Osteoblast (primary cell): ENCODE results near the gene ELF1. TPM values are rescaled to one million over a fixed set of nuclear protein-coding genes. Genes with fewer than 3 reads are reported as not detected.

ENCODE experiments used
- DNase-seq: peaks from one replicate; pipeline ENCODE4 v3.0.0; 2011; ENCODE audit warnings: low spot score, mixed read lengths; ENCODE audit not compliant: insufficient read length; ENCODE audit errors: missing footprints
- H2AFZ ChIP-seq: 2 replicates; pipeline ENCODE4 v1.6.0; 2011; ENCODE audit warnings: mild to moderate bottlenecking, low read length
- H3K27ac ChIP-seq: 2 replicates; pipeline ENCODE4 v1.5.1; 2011; ENCODE audit warnings: mild to moderate bottlenecking, low read depth, low read length, moderate library complexity
- H3K27me3 ChIP-seq: 2 replicates; pipeline ENCODE4 v1.6.0; 2012; ENCODE audit warnings: mild to moderate bottlenecking, control low read depth, inconsistent platforms, low read length, moderate library complexity; ENCODE audit not compliant: insufficient read depth
- H3K36me3 ChIP-seq: 2 replicates; pipeline ENCODE4 v1.5.1; 2011; ENCODE audit warnings: mild to moderate bottlenecking, low read length, control low read depth, moderate library complexity; ENCODE audit not compliant: insufficient read depth
- H3K4me1 ChIP-seq: 2 replicates; pipeline ENCODE4 v1.5.1; 2011; ENCODE audit warnings: mild to moderate bottlenecking, low read length, control low read depth, moderate library complexity; ENCODE audit not compliant: insufficient read depth
- H3K4me2 ChIP-seq: 2 replicates; pipeline ENCODE4 v1.6.0; 2011; ENCODE audit warnings: mild to moderate bottlenecking, low read length; ENCODE audit not compliant: insufficient read depth
- H3K4me3 ChIP-seq: fragments of 200-600 bp; sonication (generic); 3 replicates; pipeline ENCODE4 v1.5.1; 2012; ENCODE audit warnings: mild to moderate bottlenecking, low read length, inconsistent platforms; ENCODE audit not compliant: insufficient read depth
- H3K79me2 ChIP-seq: 2 replicates; pipeline ENCODE4 v1.6.0; 2012; ENCODE audit warnings: mild to moderate bottlenecking, low read length, control low read depth, inconsistent platforms; ENCODE audit not compliant: insufficient read depth
- H3K9me3 ChIP-seq: 2 replicates; pipeline ENCODE4 v1.5.1; 2011; ENCODE audit warnings: low read depth, low read length, control low read depth
- H4K20me1 ChIP-seq: 2 replicates; pipeline ENCODE4 v1.6.0; 2012; ENCODE audit warnings: mild to moderate bottlenecking, low read length, control low read depth; ENCODE audit not compliant: insufficient read depth
- total RNA-seq: library from RNA; depleted of rRNA; stranded (reverse); fragments of >200 nt; gene quantifications from 2 replicates; pipeline ENCODE4 v1.2.3, GENCODE V29; 2012
- TF ChIP-seq, protein P1 (sequence below): IDR thresholded peaks from 2 replicates; pipeline ENCODE4 v1.5.1; 2011; ENCODE audit warnings: mild to moderate bottlenecking, low read depth, low read length, moderate library complexity; ENCODE audit errors: extremely low read depth

Gene ELF1
- total RNA-seq, 1 donor: 63.0 TPM

DNA sequence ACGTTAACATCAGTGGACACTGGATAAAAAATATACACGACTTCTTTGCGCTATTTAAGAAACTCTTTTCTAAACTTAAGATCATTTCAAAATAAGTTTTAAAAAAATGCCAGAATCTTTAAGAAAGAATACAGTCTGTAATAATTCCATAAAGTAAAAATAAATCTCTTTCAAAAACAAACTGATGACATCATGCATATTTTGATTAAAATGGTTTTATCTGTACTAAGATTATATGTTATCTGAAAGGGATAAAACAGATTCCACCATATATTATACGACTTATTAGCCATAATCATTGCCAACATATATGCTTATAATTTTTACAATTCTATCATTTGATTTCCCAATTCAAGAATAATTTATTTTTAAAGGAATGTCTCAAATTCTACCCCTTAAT, 15.3 kb upstream of the ELF1 start:
- TF ChIP-seq, protein P1, sequence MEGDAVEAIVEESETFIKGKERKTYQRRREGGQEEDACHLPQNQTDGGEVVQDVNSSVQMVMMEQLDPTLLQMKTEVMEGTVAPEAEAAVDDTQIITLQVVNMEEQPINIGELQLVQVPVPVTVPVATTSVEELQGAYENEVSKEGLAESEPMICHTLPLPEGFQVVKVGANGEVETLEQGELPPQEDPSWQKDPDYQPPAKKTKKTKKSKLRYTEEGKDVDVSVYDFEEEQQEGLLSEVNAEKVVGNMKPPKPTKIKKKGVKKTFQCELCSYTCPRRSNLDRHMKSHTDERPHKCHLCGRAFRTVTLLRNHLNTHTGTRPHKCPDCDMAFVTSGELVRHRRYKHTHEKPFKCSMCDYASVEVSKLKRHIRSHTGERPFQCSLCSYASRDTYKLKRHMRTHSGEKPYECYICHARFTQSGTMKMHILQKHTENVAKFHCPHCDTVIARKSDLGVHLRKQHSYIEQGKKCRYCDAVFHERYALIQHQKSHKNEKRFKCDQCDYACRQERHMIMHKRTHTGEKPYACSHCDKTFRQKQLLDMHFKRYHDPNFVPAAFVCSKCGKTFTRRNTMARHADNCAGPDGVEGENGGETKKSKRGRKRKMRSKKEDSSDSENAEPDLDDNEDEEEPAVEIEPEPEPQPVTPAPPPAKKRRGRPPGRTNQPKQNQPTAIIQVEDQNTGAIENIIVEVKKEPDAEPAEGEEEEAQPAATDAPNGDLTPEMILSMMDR: no peak
- Histone ChIP-seq H3K27ac (no peak overlapping the region), H4K20me1 (peaks cover 22% of the 10 kb centered on the region), H2AFZ (no peak overlapping the region), H3K79me2 (peaks cover 73% of the 10 kb centered on the region), H3K4me2 (no peak overlapping the region), H3K36me3 (no peaks in the 10 kb centered on the region), H3K27me3 (no peaks in the 10 kb centered on the region), H3K4me3 (no peak overlapping the region), H3K4me1 (no peaks in the 10 kb centered on the region), H3K9me3 (no peaks in the 10 kb centered on the region)
- DNase-seq: no peak

DNA sequence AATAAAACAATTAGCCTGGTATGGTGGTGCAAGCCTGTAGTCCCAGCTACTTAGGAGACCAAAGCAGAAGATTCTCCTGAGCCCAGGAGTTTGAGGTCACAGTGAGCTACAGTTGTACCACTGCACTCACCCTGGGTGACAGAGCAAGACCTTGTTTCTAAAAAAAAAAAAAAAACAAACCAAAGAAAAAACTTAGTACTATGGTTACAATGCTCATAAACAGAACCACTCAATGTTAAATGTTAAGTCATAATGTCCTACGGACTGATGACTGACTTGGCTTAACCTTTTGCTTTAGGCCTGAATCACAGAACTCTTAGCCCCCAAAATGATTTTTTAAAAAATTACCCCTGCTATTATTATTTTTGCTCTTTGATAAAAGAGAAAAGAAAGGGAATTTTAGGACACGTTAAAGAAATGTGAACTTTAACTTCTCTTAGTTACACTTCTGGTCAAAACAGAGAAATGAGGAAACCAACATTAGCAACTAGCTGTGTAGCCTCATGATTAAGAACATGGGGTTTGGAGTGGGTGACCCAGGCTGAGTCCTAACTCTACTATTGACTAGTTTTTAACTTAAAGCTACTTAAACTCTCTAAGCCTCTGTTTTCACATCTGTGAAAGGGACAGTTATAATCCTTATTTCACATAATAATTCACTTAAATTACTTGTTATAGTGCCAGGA, 13.7 kb upstream of the ELF1 start:
- Histone ChIP-seq H3K36me3 (no peaks in the 10 kb centered on the region), H3K4me3 (no peak overlapping the region), H3K4me1 (peaks cover 6% of the 10 kb centered on the region), H3K4me2 (no peak overlapping the region), H3K27ac (no peak overlapping the region), H3K27me3 (no peaks in the 10 kb centered on the region), H4K20me1 (peaks cover 29% of the 10 kb centered on the region), H3K79me2 (peaks cover 69% of the 10 kb centered on the region), H2AFZ (no peak overlapping the region), H3K9me3 (no peaks in the 10 kb centered on the region)
- TF ChIP-seq, protein P1: no peak
- no peak for DNase-seq

DNA sequence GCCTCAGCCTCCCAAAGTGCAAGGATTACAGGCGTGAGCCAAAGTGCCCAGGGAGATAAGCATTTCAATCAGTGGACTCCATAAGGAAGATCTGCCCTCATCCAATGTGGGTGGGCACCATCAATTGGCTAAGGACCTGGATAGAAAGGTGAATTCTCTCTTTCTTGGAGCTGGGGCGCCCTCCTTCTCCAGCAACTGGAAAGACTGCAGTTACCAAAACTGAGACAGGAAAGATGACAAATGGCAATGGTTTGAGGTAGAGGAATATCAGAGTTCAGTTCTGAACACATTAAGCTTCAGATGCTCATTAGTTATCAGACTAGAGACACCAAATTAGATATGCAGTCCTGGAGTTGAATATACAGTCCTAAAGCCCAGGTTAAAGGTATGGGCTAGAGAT, 10.5 kb upstream of the ELF1 start:
- DNase-seq: no peak
- Histone ChIP-seq H3K27ac (no peak overlapping the region), H3K9me3 (no peaks in the 10 kb centered on the region), H4K20me1 (peaks cover 41% of the 10 kb centered on the region), H2AFZ (no peak overlapping the region), H3K4me1 (peaks cover 10% of the 10 kb centered on the region), H3K4me2 (no peak overlapping the region), H3K27me3 (no peaks in the 10 kb centered on the region), H3K36me3 (no peaks in the 10 kb centered on the region), H3K79me2 (peaks cover 77% of the 10 kb centered on the region), H3K4me3 (no peak overlapping the region)
- TF ChIP-seq, protein P1: no peak

DNA sequence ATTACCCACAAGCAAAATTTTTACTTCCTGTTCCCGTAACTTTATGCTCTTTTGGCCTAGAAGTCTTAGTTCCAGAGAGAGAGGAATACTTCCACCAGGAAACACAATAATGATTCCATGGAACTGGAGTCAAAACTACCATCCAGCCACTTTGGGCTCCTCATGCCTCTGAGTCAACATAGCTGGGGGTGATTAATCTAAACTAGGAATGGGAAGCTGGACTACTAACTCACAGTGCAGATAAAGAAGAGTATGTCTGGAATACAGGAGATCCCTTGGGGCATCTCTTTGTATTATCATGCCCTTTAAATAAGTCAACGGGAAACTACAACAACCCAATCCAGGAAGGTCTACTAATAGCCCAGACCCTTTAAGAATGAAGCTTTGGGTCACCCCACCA, 8.9 kb upstream of the ELF1 start:
- Histone ChIP-seq H3K4me2 (no peak overlapping the region), H3K36me3 (no peaks in the 10 kb centered on the region), H3K27ac (peak overlapping the region; percentile 19), H3K4me1 (peaks cover 10% of the 10 kb centered on the region), H3K9me3 (no peaks in the 10 kb centered on the region), H2AFZ (no peak overlapping the region), H3K27me3 (no peaks in the 10 kb centered on the region), H4K20me1 (peaks cover 38% of the 10 kb centered on the region), H3K4me3 (no peak overlapping the region), H3K79me2 (peaks cover 73% of the 10 kb centered on the region)
- TF ChIP-seq, protein P1: no peak
- no peak for DNase-seq
